Neural cell (in vitro differentiated cells): ENCODE data around the gene ZFP90. TPM values are rescaled to one million over a fixed set of nuclear protein-coding genes. Genes with fewer than 3 reads are reported as not detected.
A peak's percentile ranks its signal among the peaks of the same experiment; 100 is the strongest.
"Not testable (repeated sequence)": the region's sequence is repeated elsewhere in the genome, so short reads cannot be mapped to it uniquely, and the experiment has no call there.

ENCODE experiments used
- H2AFZ ChIP-seq: fragments of 200-600, 300-800 bp; sonication (generic), shearing (Covaris generic); 2 replicates; pipeline ENCODE4 v1.6.0; 2014; ENCODE audit warnings: low read depth, mild to moderate bottlenecking, antibody characterized with exemption, low read length, moderate library complexity
- H3F3A ChIP-seq: fragments of 200-600 bp; shearing (Covaris generic); 2 replicates; pipeline ENCODE4 v1.6.1; 2016; ENCODE audit warnings: mild to moderate bottlenecking, moderate library complexity, mixed read lengths, antibody characterized with exemption, low read length; ENCODE audit not compliant: insufficient read depth, poor library complexity, severe bottlenecking
- H3K27ac ChIP-seq: fragments of 200-600, 300-800 bp; sonication (generic), shearing (Covaris generic); 2 replicates; pipeline ENCODE4 v1.5.1; 2014; ENCODE audit warnings: mild to moderate bottlenecking, low read length, moderate library complexity
- H3K27me3 ChIP-seq: fragments of 300-800, 200-600 bp; sonication (generic), shearing (Covaris generic); 2 replicates; pipeline ENCODE4 v1.6.0; 2014; ENCODE audit warnings: mild to moderate bottlenecking, low read depth, low read length, moderate library complexity; ENCODE audit not compliant: insufficient read depth
- H3K36me3 ChIP-seq: fragments of 300-800, 200-600 bp; sonication (generic), shearing (Covaris generic); 2 replicates; pipeline ENCODE4 v1.5.1; 2014; ENCODE audit warnings: mild to moderate bottlenecking, antibody characterized with exemption, low read length, moderate library complexity; ENCODE audit not compliant: insufficient read depth
- H3K4me2 ChIP-seq: fragments of 300-800, 200-600 bp; sonication (generic), shearing (Covaris generic); 2 replicates; pipeline ENCODE4 v1.6.0; 2014; ENCODE audit warnings: mild to moderate bottlenecking, low read length
- H3K4me3 ChIP-seq: fragments of 300-800, 200-600 bp; sonication (generic), shearing (Covaris generic); 2 replicates; pipeline ENCODE4 v1.5.1; 2014; ENCODE audit warnings: mild to moderate bottlenecking, low read length, moderate library complexity
- H3K79me2 ChIP-seq: fragments of 200-600 bp; shearing (Covaris generic); replicated peaks from 2 replicates; pipeline ENCODE4 v1.6.0; 2014; ENCODE audit warnings: mild to moderate bottlenecking, low read length, moderate library complexity; ENCODE audit not compliant: insufficient read depth
- H3K9ac ChIP-seq: fragments of 300-800, 200-600 bp; sonication (generic), shearing (Covaris generic); 2 replicates; pipeline ENCODE4 v1.6.1; 2016; ENCODE audit warnings: mild to moderate bottlenecking, low read length, mixed read lengths
- H3K9me2 ChIP-seq: fragments of 200-600 bp; shearing (Covaris generic); 2 replicates; pipeline ENCODE4 v1.6.1; 2016; ENCODE audit warnings: mild to moderate bottlenecking, low read length, mixed read lengths; ENCODE audit not compliant: insufficient read depth
- H3K9me3 ChIP-seq: fragments of 200-600, 300-800 bp; sonication (generic), shearing (Covaris generic); 2 replicates; pipeline ENCODE4 v1.6.1; 2016; ENCODE audit warnings: mild to moderate bottlenecking, mixed run types, low read length, moderate library complexity, mixed read lengths
- H4K20me1 ChIP-seq: fragments of 200-600 bp; shearing (Covaris generic); 2 replicates; pipeline ENCODE4 v1.6.1; 2016; ENCODE audit warnings: mild to moderate bottlenecking, mixed run types; ENCODE audit not compliant: insufficient read depth
- EP300 ChIP-seq: fragments of 450-650 bp; conservative IDR thresholded peaks from 2 replicates; pipeline ENCODE4 v1.6.1; 2014; ENCODE audit warnings: antibody characterized with exemption, mild to moderate bottlenecking, moderate library complexity; ENCODE audit not compliant: poor library complexity, severe bottlenecking
- EZH2 ChIP-seq: fragments of 200-600, 300-800 bp; shearing (Covaris generic), sonication (generic); IDR thresholded peaks from 2 replicates; pipeline ENCODE4 v1.6.1; 2014; ENCODE audit warnings: antibody characterized with exemption, low read length, borderline replicate concordance, mild to moderate bottlenecking; ENCODE audit not compliant: insufficient read depth, poor library complexity, severe bottlenecking
- MXI1 ChIP-seq: fragments of 450-650 bp; conservative IDR thresholded peaks from 2 replicates; pipeline ENCODE4 v1.6.1; 2014; ENCODE audit warnings: antibody characterized with exemption, mild to moderate bottlenecking; ENCODE audit not compliant: poor library complexity, severe bottlenecking
- POLR2AphosphoS5 ChIP-seq: IDR thresholded peaks from 2 replicates; pipeline ENCODE4 v1.6.1; 2012
- RAD21 ChIP-seq: fragments of 450-650 bp; conservative IDR thresholded peaks from 2 replicates; pipeline ENCODE4 v1.6.1; 2014; ENCODE audit warnings: antibody characterized with exemption, mild to moderate bottlenecking, moderate library complexity
- SMC3 ChIP-seq: fragments of 450-650 bp; conservative IDR thresholded peaks from 2 replicates; pipeline ENCODE4 v1.6.1; 2014; ENCODE audit warnings: antibody characterized with exemption, mild to moderate bottlenecking, moderate library complexity; ENCODE audit not compliant: poor library complexity
- TAF1 ChIP-seq: IDR thresholded peaks from 2 replicates; pipeline ENCODE4 v1.6.1; 2012; ENCODE audit warnings: low read depth
- polyA plus RNA-seq: library from polyadenylated mRNA; depleted of rRNA; stranded (reverse); fragments of >200 nt; gene quantifications from 2 replicates; pipeline ENCODE4 v1.2.3, GENCODE V29; 2014
- TF ChIP-seq, protein P1 (sequence below): fragments of 450-650 bp; IDR thresholded peaks from 2 replicates; pipeline ENCODE4 v1.5.1; 2014; ENCODE audit warnings: antibody characterized with exemption, mild to moderate bottlenecking, moderate library complexity; ENCODE audit not compliant: poor library complexity, severe bottlenecking
- TF ChIP-seq, protein P2 (sequence below): IDR thresholded peaks from 2 replicates; pipeline ENCODE4 v1.6.1; 2012; ENCODE audit warnings: borderline replicate concordance

ZFP90 gene
- polyA plus RNA-seq, 1 donor from 2014 or later, result 73.6 TPM

DNA sequence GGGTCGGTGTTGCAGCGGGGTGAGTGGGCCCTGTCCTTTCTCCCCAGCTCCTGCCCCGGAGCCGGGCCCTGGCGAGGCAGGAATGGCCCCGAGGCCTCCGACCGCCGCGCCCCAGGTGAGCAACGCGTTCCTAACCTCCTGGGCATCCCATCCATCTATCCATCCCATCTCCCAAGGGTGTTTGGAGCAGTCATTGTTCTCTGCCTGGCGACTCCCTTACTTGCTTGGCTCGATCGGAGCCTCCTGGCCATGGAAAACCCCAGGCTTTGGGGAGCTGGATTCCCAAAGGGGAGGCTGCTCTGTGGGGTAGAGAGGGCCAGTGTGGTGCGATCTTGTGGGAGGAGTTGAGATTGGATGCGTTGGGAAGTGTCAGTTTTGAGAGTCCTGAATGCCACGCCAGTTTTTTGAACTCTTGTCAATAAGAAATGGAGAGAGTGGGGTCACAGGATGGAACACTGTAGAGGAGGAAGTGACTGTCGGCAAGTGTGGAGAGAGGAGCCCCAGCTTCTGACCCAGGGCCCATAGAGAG lies 684 bp downstream of the ZFP90 start:
- Histone ChIP-seq H3F3A (no peaks in the 10 kb centered on the region), H4K20me1 (no peaks in the 10 kb centered on the region), H3K9ac (peak overlapping the region; percentile 98), H3K36me3 (peaks cover 23% of the 10 kb centered on the region), H3K4me3 (peak overlapping the region; percentile 91), H3K27me3 (no peaks in the 10 kb centered on the region), H3K4me2 (peak overlapping the region; percentile 86), H2AFZ (peak overlapping the region; percentile 91), H3K9me2 (no peaks in the 10 kb centered on the region), H3K79me2 (peaks cover 30% of the 10 kb centered on the region), H3K9me3 (peaks cover 6% of the 10 kb centered on the region), H3K27ac (peak overlapping the region; percentile 89)
- TF ChIP-seq SMC3 (no peak), POLR2AphosphoS5 (no peak), EP300 (no peak), MXI1 (peak; percentile 2)

DNA sequence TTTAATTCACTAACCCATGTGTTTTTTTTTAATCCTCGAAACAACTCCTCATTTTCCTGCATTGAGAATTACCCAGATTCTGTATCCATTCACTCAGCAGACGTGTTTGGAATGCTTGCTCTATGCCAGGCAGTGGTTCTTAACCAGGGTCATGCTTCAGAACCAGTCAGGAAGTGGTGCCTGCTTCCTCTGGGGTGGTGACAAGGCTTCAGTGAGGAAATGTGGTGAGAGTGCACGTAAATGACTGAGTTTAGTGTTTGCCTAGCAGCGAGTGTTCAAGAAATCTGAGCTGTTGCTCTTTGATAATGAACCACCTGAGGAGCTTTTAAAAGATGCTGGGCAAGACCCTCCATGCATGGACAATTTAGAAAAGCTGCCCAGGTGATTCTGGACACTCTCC lies 9.9 kb downstream of the ZFP90 start:
- peaks cover 22% of the 10 kb centered on the region for H3K79me2 ChIP-seq

DNA sequence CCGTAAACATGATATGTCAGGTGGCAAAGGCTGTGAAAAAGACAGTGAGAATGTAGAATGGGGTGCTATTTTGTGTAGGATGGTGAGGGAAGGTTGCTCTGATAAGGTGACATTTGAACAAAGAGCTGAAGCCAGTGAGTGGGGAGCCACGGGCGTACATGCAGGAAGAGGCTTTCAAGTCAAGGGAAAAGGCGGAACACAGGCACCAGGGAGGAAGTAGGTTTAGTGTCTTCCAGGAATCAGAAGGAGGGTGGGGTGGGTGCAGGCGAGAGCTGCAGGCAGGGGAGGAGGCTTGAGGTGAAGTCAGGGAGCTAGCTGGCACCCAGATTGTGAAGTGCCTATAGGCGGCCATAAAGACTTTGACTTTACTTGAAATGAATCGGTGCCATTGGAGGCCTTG lies 14.1 kb downstream of the ZFP90 start:
- Histone ChIP-seq H3K9ac (no peak overlapping the region), H4K20me1 (no peaks in the 10 kb centered on the region), H3K4me3 (no peak overlapping the region), H3K36me3 (peaks cover 62% of the 10 kb centered on the region), H3K9me2 (no peaks in the 10 kb centered on the region), H3K27me3 (no peaks in the 10 kb centered on the region), H3K9me3 (peaks cover 40% of the 10 kb centered on the region), H3K79me2 (peaks cover 16% of the 10 kb centered on the region), H3K27ac (no peak overlapping the region), H3F3A (no peaks in the 10 kb centered on the region), H2AFZ (no peak overlapping the region), H3K4me2 (no peak overlapping the region)
- no peak for TF ChIP-seq EP300
- TF ChIP-seq SMC3, result no peak
- TF ChIP-seq, protein P1, sequence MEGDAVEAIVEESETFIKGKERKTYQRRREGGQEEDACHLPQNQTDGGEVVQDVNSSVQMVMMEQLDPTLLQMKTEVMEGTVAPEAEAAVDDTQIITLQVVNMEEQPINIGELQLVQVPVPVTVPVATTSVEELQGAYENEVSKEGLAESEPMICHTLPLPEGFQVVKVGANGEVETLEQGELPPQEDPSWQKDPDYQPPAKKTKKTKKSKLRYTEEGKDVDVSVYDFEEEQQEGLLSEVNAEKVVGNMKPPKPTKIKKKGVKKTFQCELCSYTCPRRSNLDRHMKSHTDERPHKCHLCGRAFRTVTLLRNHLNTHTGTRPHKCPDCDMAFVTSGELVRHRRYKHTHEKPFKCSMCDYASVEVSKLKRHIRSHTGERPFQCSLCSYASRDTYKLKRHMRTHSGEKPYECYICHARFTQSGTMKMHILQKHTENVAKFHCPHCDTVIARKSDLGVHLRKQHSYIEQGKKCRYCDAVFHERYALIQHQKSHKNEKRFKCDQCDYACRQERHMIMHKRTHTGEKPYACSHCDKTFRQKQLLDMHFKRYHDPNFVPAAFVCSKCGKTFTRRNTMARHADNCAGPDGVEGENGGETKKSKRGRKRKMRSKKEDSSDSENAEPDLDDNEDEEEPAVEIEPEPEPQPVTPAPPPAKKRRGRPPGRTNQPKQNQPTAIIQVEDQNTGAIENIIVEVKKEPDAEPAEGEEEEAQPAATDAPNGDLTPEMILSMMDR, result no peak
- TF ChIP-seq POLR2AphosphoS5, result no peak
- no peak for TF ChIP-seq RAD21
- TF ChIP-seq, protein P2, sequence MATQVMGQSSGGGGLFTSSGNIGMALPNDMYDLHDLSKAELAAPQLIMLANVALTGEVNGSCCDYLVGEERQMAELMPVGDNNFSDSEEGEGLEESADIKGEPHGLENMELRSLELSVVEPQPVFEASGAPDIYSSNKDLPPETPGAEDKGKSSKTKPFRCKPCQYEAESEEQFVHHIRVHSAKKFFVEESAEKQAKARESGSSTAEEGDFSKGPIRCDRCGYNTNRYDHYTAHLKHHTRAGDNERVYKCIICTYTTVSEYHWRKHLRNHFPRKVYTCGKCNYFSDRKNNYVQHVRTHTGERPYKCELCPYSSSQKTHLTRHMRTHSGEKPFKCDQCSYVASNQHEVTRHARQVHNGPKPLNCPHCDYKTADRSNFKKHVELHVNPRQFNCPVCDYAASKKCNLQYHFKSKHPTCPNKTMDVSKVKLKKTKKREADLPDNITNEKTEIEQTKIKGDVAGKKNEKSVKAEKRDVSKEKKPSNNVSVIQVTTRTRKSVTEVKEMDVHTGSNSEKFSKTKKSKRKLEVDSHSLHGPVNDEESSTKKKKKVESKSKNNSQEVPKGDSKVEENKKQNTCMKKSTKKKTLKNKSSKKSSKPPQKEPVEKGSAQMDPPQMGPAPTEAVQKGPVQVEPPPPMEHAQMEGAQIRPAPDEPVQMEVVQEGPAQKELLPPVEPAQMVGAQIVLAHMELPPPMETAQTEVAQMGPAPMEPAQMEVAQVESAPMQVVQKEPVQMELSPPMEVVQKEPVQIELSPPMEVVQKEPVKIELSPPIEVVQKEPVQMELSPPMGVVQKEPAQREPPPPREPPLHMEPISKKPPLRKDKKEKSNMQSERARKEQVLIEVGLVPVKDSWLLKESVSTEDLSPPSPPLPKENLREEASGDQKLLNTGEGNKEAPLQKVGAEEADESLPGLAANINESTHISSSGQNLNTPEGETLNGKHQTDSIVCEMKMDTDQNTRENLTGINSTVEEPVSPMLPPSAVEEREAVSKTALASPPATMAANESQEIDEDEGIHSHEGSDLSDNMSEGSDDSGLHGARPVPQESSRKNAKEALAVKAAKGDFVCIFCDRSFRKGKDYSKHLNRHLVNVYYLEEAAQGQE, result no peak
- TF ChIP-seq MXI1, result no peak
- TF ChIP-seq EZH2, result no peak
- TF ChIP-seq TAF1, result no peak

More for the DNA sequence above, 9.9 kb downstream of the ZFP90 start:
- Histone ChIP-seq H4K20me1 (no peaks in the 10 kb centered on the region), H3F3A (no peaks in the 10 kb centered on the region), H3K4me3 (no peak overlapping the region), H3K9me3 (peaks cover 28% of the 10 kb centered on the region), H3K27me3 (no peaks in the 10 kb centered on the region), H3K4me2 (no peak overlapping the region), H3K9me2 (no peaks in the 10 kb centered on the region), H3K9ac (no peak overlapping the region), H2AFZ (no peak overlapping the region), H3K36me3 (peaks cover 52% of the 10 kb centered on the region), H3K27ac (no peak overlapping the region)
- TF ChIP-seq RAD21 (no peak), MXI1 (no peak), EZH2 (no peak), SMC3 (no peak)

DNA sequence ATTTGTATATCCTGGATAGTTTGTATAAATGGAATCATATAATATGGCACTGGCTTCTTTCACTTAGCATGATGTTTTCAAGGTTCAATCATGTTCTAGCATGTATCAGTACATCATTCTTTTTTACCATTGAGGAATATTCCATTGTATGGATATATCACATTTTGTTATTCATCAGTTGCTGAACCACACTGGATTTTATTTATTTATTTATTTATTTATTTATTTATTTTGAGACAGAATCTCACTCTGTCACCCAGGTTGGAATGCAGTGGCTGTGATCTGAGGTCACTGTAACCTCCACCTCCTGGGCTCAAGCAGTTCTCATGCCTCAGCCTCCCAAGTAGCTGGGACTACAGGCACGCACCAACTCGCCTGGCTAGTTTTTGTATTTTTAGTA lies 21.2 kb downstream of the ZFP90 start:
- not testable (repeated sequence) for H3K9ac ChIP-seq, H3K9me2 ChIP-seq, H3K4me2 ChIP-seq, H3K27ac ChIP-seq, H3K27me3 ChIP-seq, H4K20me1 ChIP-seq, H3F3A ChIP-seq, H3K4me3 ChIP-seq, H3K79me2 ChIP-seq, H2AFZ ChIP-seq
- peaks cover 77% of the 10 kb centered on the region for H3K36me3 ChIP-seq
- peaks cover 71% of the 10 kb centered on the region for H3K9me3 ChIP-seq
